Natural killer cell (primary cell): ENCODE results near the gene FARP1. TPM values are rescaled to one million over a fixed set of nuclear protein-coding genes. Genes with fewer than 3 reads are reported as not detected.

Experiments
- ATAC-seq, 3 donors: fragments of 150-1000 bp in 2 of 3; fragments of 200-7000 bp in 1 of 3; cut with Tn5 transposase; 1 replicate in 1 of 3; 2 replicates in 2 of 3; pipeline ENCODE4 v1.10.0; 2021; ENCODE audit warnings: mild to moderate bottlenecking in 2 of 3, moderate library complexity in 2 of 3
- DNase-seq, 2 donors: peaks; one replicate each; pipeline versions ENCODE4 v3.0.0 to v3.0.0-alpha.2; 2013 to 2021; ENCODE audit warnings: mixed read lengths in 1 of 2
- H3K27ac ChIP-seq: one replicate; pipeline ENCODE4 v1.5.1; 2013; ENCODE audit warnings: mild to moderate bottlenecking, low read length
- H3K27me3 ChIP-seq: one replicate; pipeline ENCODE4 v1.6.1; 2013; ENCODE audit warnings: low read length; ENCODE audit not compliant: control insufficient read depth, insufficient read depth
- H3K36me3 ChIP-seq: one replicate; pipeline ENCODE4 v1.6.1; 2013; ENCODE audit warnings: low read length; ENCODE audit not compliant: control insufficient read depth, insufficient read depth
- H3K4me1 ChIP-seq: one replicate; pipeline ENCODE4 v1.6.1; 2013; ENCODE audit warnings: low read length; ENCODE audit not compliant: control insufficient read depth, insufficient read depth
- H3K4me3 ChIP-seq: one replicate; pipeline ENCODE4 v1.5.1; 2013; ENCODE audit warnings: low read length
- H3K9me3 ChIP-seq: one replicate; pipeline ENCODE4 v1.6.1; 2013; ENCODE audit warnings: low read length; ENCODE audit not compliant: control insufficient read depth, insufficient read depth
- H3K27ac Mint-ChIP-seq, 2 donors: one replicate each; pipeline ENCODE4 v1.8.0; 2022; ENCODE audit warnings: mild to moderate bottlenecking in 2 of 2, mixed read lengths in 2 of 2, moderate library complexity in 1 of 2
- H3K27me3 Mint-ChIP-seq, 2 donors: one replicate each; pipeline ENCODE4 v1.8.0; 2022; ENCODE audit warnings: low read depth in 2 of 2, mixed read lengths in 2 of 2
- H3K36me3 Mint-ChIP-seq: one replicate; pipeline ENCODE4 v1.8.0; 2022; ENCODE audit warnings: mixed read lengths
- H3K4me1 Mint-ChIP-seq, 2 donors: one replicate each; pipeline ENCODE4 v1.8.0; 2022; ENCODE audit warnings: mixed read lengths in 2 of 2
- H3K4me3 Mint-ChIP-seq: one replicate; pipeline ENCODE4 v1.8.0; 2022; ENCODE audit warnings: mild to moderate bottlenecking, moderate library complexity, mixed read lengths
- H3K9me3 Mint-ChIP-seq, 2 donors: one replicate each; pipeline ENCODE4 v1.8.0; 2022; ENCODE audit warnings: mixed read lengths in 2 of 2
- CTCF ChIP-seq: fragments of 200-600 bp; IDR thresholded peaks from one replicate; pipeline ENCODE4 v1.8.0; 2022; ENCODE audit warnings: antibody characterized with exemption
- WGBS: methylation state at CpG from one replicate; pipeline ENCODE4 v1.1.7; 2013; ENCODE audit warnings: missing lambda C conversion rate; ENCODE audit not compliant: insufficient coverage; 5-methylcytosine and 5-hydroxymethylcytosine counted together
- intact Hi-C: fragments of 100-400 bp; cut with micrococcal nuclease; formaldehyde crosslinking; loops from one replicate; pipeline ENCODE4 v1.14.2; 2022
- total RNA-seq, 4 donors: library from RNA; stranded (reverse); fragments of 120-200 nt in 1 of 4; gene quantifications; one replicate each; pipeline versions ENCODE4 v1.2.3 to v1.2.4, GENCODE V29; 2013 to 2022

The FARP1 gene
- total RNA-seq, 3 donors from 2014 or later (not counting 1 experiment from before 2014, with no cell fraction given), result 0.71 to 1.2 (median 1.1) TPM

GRCh38 chr13:98327371-98328270, 184.7 kb downstream of the FARP1 start:
- DNase-seq (no peak), ATAC-seq (no peak)
- Histone ChIP-seq H3K4me3 (no peak overlapping the region), H3K27me3 (no peaks in the 10 kb centered on the region), H3K36me3 (no peaks in the 10 kb centered on the region), H3K9me3 (no peaks in the 10 kb centered on the region), H3K4me1 (no peaks in the 10 kb centered on the region), H3K27ac (no peak overlapping the region)
- no peak for TF ChIP-seq CTCF
- peaks cover 8 to 14% of the 10 kb centered on the region in 2 donors for H3K27me3 Mint-ChIP-seq
- H3K27ac Mint-ChIP-seq, result no peak overlapping the region
- H3K4me1 Mint-ChIP-seq, result no peaks in the 10 kb centered on the region
- WGBS, result 87% methylated on average over 10 of the region's 10 CpGs
- intact Hi-C loops, result no loop called here
- no peaks in the 10 kb centered on the region for H3K9me3 Mint-ChIP-seq
- H3K4me3 Mint-ChIP-seq, result no peak overlapping the region
- no peaks in the 10 kb centered on the region for H3K36me3 Mint-ChIP-seq

GRCh38 chr13:98328511-98328910, 185.6 kb downstream of the FARP1 start:
- no peak overlapping the region for H3K27ac ChIP-seq
- Mint-ChIP-seq H3K4me3 (no peak overlapping the region), H3K4me1 (no peaks in the 10 kb centered on the region), H3K36me3 (no peaks in the 10 kb centered on the region), H3K27me3 (peaks cover 8 to 14% of the 10 kb centered on the region in 2 donors), H3K27ac (no peak overlapping the region), H3K9me3 (no peaks in the 10 kb centered on the region)
- no peaks in the 10 kb centered on the region for H3K4me1 ChIP-seq
- 92% methylated on average over 5 of the region's 8 CpGs for WGBS
- H3K9me3 ChIP-seq, result no peaks in the 10 kb centered on the region
- H3K4me3 ChIP-seq, result no peak overlapping the region
- no peak for TF ChIP-seq CTCF
- ATAC-seq, result no peak
- H3K27me3 ChIP-seq, result no peaks in the 10 kb centered on the region
- no peak for DNase-seq
- no peaks in the 10 kb centered on the region for H3K36me3 ChIP-seq
- intact Hi-C loops, result no loop called here

GRCh38 chr13:98332222-98332621, 189.3 kb downstream of the FARP1 start:
- ATAC-seq (no peak), DNase-seq (no peak)
- no peak for TF ChIP-seq CTCF
- no peaks in the 10 kb centered on the region for H3K9me3 Mint-ChIP-seq
- no peak overlapping the region for H3K27ac ChIP-seq
- no peaks in the 10 kb centered on the region for H3K4me1 ChIP-seq
- no peak overlapping the region for H3K27ac Mint-ChIP-seq
- intact Hi-C loops, result no loop called here
- no peak overlapping the region for H3K4me3 ChIP-seq
- H3K27me3 Mint-ChIP-seq, result peaks cover 0 to 3% of the 10 kb centered on the region in 2 donors
- H3K36me3 Mint-ChIP-seq, result no peaks in the 10 kb centered on the region
- no CpG with 5 or more reads among the region's 2 CpGs for WGBS
- H3K4me3 Mint-ChIP-seq, result no peak overlapping the region
- no peaks in the 10 kb centered on the region for H3K9me3 ChIP-seq
- H3K27me3 ChIP-seq, result no peaks in the 10 kb centered on the region
- no peaks in the 10 kb centered on the region for H3K36me3 ChIP-seq
- no peaks in the 10 kb centered on the region for H3K4me1 Mint-ChIP-seq
